Activated CD4-positive, CD25-positive, alpha-beta regulatory T cell treated with anti-CD3 and anti-CD28 coated beads, Interleukin-2, amount 50 U/mL, for 24 hours (primary cell): ENCODE data around the gene SYT1.

Experiments used
- ATAC-seq, 2 donors: fragments of 150-1000 bp; cut with Tn5 transposase; one replicate each; pipeline ENCODE4 v1.10.0; 2021; ENCODE audit warnings: mild to moderate bottlenecking in 1 of 2, moderate library complexity in 1 of 2

Gene SYT1

GRCh38 chr12:79236920-79237319 lies 372.3 kb downstream of the SYT1 start:
- ATAC-seq, result no peak

GRCh38 chr12:79238246-79238645 lies 373.7 kb downstream of the SYT1 start:
- no peak for ATAC-seq

- no peak for ATAC-seq
Observed at GRCh38 chr12:79247494-79247893, 382.9 kb downstream of the SYT1 start.

DNA sequence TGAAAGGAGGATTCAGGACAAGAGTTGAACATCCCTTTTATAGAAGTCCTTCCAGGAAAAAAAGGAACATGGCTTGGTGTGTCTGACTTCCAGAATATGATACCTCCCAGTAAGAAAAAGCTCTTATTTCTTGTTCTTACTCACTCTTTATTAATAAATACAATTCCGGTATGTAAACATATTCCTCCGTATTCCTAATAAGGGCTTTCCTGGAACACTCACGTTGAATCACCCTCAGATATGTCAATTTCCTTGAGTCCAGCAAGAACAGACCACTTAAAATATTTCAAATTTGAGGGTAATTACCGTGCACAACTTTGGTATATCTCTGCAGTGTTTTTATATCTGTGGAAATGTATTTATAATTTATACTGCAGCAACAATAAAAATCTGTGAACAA lies 385.6 kb downstream of the SYT1 start:
- ATAC-seq, result no peak

DNA sequence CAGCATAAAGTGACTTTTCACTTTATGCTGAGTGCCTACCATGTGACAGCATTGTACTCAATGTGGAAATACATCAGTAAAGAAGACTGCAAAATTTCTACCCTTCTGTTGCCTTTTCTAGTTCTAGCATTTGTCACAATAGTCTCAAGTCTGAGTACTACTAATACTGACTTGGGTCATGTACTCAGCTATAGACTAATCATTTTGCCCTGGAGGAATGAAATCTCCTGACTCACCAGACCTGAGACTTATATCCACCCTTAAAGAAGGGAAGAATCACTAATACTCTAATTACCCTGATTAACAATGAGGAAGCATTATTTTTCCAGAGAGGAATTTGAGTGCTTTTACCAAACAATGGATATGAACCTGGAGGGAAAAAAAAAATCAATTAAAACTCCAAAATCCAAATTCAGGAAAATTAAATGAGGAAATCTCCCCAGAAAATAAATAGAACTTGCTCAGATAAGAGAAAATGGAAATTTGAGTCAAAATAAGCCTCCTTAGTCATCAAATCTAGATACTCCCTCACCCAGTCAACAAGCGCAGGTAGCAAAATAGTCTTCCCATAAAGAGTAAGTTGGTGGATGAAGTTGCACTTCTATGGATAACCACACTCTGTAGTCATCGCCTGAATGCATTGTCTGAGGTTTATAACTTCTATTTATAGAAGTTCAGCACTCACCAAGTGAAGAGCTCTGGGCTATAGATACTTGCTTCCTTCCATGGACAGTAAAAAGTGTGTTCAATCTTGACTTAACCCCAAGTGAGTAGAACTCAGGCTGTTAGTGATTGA lies 386.6 kb downstream of the SYT1 start:
- no peak for ATAC-seq

DNA sequence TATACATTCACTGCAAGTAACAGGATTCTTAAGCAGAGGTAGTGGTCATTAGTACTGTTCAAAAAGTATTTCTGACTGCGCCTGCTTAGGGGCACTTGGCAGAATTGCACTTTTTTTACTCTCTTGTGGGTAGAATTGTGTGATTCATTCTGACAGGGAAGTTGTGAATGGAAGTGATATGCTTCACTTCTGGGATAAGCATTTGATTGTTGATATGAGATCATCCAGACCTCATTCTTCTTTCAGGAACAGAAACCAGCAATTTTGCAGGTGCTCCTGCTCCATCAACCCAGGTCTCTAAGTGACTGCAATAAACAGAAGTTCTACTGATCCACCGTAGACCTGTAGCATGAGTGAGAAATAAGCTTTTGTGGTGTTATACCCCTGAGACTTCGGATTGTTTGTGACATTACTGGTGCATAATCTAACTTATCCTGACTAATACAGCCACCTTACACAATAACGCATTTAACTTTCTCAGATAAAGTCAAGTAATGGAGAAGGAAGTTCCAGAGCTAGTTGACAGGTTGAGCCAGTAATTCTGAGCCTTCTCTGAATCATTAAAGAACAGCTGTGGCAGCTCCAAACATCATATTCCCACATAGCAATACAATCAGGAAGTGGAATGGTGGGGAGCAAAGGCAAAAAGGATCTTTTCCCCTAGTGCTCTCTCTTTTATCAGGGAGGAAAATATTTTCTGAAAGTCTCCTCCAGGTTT lies 387.9 kb downstream of the SYT1 start:
- ATAC-seq, result no peak

DNA sequence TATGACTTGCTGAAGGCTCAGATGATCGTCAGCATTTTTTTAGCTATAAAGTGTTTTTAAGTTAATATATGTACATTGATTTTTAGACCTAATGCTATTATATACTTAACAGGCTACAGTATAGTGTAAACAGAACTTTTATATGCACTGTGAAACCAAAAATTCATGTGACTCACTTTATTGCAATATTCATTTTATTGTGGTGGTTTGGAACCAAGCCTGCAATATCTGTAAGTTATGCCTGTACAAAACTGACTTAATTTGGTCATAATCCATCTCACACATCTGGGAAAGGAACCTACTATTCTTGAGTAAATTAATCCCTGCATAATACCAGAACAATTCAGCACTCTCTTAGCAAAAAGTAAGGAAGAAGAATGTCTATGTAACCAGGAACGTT lies 390.7 kb downstream of the SYT1 start:
- ATAC-seq, result no peak

GRCh38 chr12:79260923-79261322 lies 396.3 kb downstream of the SYT1 start:
- ATAC-seq, result no peak

DNA sequence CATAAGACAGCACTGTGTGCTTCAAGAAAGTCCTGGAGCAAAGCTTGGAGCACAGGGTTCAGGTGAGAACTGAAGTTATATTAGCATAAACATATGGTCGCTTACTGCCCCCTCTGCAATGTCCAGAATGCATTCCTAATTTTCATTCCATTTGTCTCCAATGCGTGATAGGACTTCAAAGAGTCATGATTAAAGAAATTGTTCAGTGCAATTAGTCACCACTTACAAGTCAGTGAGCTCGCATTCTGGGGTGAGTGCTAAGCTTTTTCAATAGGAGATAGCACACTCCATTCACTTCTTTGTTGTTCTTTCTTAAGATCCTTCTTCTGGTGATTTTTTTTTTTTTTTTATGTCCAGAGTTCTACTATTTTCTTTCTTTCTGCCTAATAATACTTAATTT lies 398.4 kb downstream of the SYT1 start:
- ATAC-seq, result no peak

- ATAC-seq, result no peak
Observed at GRCh38 chr12:79266343-79267144, 402.0 kb downstream of the SYT1 start.

GRCh38 chr12:79267580-79267979 lies 403.0 kb downstream of the SYT1 start:
- ATAC-seq, result no peak

DNA sequence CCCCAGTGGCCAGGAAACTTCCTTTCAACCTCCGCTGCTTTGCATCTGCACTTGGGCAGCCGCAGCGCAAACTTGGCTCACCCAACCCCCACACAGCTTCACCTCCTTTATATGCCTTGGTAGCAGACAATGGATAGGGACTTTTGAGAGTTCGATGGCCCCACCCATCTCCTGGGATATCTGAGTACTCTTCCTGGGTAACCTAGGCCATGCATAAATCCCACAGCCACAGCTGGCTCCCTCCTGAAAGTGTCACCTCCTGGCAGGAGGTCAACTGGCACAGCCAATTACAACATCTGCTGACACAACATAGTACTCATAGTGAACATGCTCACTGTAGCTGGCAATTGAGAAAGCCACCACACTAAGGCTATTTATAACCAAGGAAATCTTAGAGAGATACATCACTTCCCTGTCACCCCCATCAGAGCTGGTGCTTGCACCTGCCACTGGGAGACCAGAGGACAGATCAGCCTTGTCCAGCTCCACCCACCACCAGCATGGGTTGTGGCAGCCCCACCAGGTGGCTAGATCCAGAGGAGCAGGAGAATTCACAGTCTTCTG lies 410.0 kb downstream of the SYT1 start:
- no peak for ATAC-seq

DNA sequence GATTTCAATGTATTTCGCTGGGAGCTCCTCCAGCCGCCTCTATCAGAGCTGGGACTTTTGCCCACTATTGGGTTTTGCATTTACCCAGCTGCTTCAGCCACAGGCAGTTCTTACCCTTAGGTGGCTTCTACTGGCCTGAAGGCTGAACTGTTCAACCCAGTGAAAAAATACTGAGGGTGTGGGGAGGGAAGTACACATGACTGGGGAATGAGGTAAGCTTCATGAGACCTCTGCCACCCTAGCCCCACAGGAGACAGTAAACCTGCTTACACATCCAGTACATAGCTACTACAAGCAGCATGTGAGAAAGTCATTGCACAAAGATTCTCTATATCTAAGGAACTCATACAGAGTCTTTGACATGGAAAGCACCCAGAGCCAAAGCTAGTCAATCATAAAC lies 411.1 kb downstream of the SYT1 start:
- ATAC-seq, result no peak

GRCh38 chr12:79283364-79283763 lies 418.8 kb downstream of the SYT1 start:
- ATAC-seq, result no peak

GRCh38 chr12:79288911-79289310 lies 424.3 kb downstream of the SYT1 start:
- ATAC-seq, result no peak

GRCh38 chr12:79291711-79292110 lies 427.1 kb downstream of the SYT1 start:
- no peak for ATAC-seq

DNA sequence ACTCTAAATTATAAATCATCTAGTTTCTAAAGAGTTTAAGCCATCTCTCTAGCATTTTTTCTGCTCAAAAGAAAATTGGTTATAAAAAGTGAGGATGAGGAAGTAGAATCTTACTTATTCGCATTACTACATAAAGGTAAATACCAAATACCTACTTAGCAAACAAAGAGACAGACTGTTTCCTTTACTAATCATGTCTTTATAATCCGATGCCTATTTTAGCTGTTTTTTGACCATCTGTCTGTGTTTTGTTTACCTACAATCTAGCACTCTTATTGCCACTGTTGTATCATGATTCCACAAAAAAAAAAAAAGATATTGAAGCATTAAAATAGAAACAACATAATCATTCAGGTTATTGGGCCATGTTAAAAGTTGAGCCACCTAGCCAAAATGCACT lies 430.0 kb downstream of the SYT1 start:
- ATAC-seq, result no peak

- no peak for ATAC-seq
Observed at GRCh38 chr12:79295572-79295971, 431.0 kb downstream of the SYT1 start.

DNA sequence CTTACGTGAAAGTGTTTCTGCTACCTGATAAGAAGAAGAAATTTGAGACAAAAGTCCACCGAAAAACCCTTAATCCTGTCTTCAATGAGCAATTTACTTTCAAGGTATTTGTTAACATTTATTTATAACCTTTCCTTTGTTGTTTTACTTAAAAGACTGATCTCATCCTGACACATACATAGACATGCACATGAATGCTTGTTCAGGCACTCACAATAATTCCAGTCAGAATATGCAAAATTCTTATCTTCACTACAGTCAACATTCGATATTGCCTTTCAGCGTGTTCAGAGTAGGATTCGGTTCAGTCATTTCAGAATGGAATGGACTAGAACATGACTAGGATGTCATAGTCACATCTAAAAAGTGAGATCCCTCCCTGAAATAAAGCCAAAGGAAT lies 431.6 kb downstream of the SYT1 start:
- ATAC-seq, result no peak

DNA sequence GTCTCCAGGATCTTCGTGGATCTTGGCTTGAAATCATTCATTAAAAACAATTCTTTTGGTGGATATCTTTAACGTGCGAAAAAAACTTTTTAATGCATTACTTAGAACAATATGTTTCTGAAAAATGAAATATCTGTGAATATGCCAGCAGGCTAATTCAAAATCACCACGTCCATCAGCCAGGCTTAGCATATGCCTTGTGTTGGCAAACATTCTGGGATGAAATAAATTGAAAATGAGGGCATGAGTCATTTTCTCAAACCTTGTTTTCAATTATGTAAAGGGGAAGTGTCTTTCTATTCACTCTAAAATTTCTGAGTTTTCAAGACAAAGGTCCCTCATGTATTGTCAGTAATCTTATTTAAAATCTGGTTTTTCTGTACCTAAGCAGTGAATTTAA lies 432.3 kb downstream of the SYT1 start:
- no peak for ATAC-seq

DNA sequence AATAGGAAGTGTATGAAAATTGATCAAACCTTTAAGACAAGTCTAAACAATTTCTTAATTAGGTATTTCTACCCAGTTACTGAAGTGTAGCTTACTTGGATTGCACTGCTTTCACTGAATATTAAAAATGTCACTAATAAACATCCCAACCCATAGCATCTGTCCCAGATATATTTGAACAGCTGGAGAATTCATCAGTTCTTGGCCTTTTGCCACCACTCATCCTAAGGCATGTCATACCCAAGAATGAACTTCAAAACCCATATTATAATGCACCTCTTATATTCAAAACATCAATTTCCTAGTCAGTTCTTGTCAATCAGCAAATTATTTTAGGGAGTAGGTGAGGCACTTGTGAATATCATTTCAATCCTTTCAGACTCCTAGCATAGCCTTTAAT lies 433.9 kb downstream of the SYT1 start:
- ATAC-seq, result no peak

DNA sequence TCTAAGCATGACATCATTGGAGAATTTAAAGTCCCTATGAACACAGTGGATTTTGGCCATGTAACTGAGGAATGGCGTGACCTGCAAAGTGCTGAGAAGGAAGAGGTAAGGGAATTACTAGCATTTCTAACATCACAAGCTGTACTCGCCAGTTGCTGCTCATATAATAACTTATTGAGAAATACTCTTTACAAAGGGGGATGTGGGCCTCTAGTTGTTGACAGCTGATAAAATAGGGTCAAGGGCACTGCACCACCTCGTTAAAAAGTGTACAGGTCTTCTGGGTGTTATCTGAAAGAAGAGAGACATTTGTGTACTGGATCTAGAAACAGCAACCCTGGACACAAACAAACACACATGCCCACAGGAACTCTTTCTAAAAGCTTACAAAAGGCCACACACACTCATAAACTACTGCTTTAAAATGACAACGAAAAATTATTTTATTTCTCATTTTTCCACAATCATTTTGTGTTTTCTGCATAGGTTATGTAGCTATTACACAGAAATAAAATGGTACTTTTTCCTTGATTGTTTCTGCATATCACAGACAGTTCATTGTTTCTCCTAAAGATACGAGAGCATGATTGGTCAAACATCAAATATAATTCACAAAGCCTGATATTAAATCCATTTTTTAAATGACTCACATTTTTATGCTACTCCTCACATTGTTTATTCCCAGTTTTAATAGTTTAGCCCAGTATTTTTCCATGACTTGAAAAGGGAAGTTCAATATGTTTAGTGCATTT lies 435.0 kb downstream of the SYT1 start:
- ATAC-seq, result no peak

GRCh38 chr12:79300199-79300568 lies 435.6 kb downstream of the SYT1 start:
- ATAC-seq, result no peak
